HG03457 (cell line): ENCODE data around the gene MRPL16.

Experiments used
- ATAC-seq: cut with Tn5 transposase; IDR thresholded peaks from one replicate; pipeline ENCODE4 v1.9.1; 2021; ENCODE audit warnings: moderate number of reproducible peaks; ENCODE audit not compliant: unreplicated experiment

Gene MRPL16

DNA sequence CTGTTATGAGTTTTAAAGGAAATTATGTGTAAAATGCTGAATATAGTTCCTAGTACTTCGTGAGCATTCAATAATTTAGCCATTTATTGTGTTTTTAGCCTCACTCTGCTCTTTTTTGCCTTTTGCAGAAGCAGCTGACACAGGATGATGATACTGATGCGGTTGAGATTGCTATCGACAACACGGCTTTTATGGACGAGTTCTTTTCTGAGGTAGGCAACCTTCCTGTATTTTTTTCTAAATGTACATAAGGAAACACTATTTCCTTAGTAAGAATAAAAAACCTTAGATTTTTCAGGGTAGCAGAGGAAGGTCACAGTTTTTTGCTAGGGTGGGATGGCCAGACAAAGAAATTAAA, 37.5 kb downstream of the MRPL16 start:
- ATAC-seq, result no peak

DNA sequence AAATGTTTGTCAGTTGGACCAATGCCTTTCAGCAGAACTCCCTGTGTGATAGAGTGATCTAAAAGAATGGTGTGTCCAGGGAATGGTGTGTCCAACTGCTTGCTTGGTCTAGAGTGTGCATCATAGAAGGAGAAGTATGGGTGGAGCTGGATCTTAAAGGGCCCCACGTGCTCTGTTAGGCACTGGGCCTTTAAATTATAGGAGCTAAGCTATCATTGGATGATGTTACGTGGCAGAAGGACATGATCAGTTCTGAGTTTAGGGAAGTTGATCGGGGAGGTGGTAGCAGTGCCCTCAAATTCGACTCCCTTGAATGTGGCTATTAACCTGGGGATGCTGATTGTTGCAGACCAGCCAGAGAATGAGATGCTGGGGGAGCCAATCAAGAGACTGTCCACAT, 39.0 kb downstream of the MRPL16 start:
- ATAC-seq, result no peak

DNA sequence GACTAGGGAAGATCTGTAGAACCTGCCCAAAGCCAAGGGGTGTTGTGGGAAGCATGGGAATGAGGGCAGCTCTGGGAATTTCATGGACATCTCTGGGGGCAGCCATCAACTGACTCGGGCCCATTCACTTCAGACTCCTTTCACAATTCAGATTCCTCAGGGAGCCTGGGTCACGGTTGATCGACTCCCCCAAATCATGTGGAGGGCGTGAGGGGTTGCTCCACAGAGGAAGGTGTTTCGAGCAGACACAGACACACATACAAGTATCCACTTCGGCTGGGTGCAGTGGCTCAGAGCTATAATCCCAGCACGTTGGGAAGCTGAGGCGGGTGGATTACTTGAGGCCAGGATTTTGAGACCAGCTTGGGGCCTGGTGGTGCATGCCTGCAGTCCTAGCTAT, 39.7 kb downstream of the MRPL16 start:
- no peak for ATAC-seq

DNA sequence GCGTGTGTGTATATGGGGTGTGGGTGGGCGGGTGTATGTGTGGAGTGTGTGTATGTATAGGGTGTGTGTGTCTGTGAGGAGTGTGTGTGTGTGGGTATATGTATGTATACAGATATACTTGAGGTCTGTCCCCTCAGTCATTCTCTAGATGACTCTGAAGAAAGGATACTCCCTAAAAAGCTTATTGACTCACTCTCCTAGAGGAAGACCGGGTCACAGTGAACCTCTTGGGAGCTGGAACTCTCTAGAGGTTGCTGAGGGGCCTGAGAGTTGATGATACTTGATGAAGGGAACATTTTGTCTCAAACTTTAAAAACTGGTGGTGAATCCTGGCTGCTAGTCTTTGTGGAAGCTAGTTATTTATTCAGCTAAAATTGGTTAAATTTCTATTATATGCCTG, 40.3 kb downstream of the MRPL16 start:
- no peak for ATAC-seq

DNA sequence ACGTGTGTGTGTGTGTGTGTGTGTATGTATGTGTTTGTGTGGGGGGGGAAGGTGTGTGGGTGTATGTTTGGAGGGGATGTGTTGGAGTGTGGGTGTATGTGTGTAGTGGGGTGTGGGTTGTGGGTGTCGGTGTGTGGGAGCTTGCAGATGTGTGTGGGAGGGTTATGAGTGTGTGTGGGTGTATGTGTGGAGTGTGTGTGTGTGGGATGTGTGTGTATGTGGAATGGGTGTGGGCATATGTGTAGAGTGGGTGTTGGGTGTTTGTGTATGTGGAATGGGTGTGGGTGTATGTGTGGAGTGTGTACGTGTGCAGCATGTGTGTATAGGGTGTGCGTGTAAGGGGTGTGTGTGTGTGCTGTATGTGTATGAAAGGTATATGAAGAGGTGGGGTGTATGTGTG, 40.8 kb downstream of the MRPL16 start:
- ATAC-seq, result no peak

DNA sequence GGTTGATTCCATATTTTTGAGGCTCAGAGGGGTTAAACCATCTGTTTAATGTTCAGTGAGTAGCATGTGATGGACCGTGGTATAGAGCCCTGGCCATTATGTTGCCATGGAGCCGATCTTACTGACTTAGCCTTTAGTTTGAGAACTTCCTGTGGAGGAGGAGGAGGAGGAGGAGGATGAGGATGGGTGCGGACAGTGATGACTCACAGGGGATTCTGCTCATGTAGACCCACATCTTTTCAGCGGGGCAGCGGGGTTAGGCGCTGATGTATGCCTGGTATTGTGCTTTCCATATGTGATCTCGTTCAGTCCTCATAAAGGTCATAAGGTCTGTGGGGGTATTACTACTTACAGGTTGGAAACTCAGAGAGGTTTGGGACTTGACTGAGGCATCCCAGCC, 41.5 kb downstream of the MRPL16 start:
- ATAC-seq, result no peak

DNA sequence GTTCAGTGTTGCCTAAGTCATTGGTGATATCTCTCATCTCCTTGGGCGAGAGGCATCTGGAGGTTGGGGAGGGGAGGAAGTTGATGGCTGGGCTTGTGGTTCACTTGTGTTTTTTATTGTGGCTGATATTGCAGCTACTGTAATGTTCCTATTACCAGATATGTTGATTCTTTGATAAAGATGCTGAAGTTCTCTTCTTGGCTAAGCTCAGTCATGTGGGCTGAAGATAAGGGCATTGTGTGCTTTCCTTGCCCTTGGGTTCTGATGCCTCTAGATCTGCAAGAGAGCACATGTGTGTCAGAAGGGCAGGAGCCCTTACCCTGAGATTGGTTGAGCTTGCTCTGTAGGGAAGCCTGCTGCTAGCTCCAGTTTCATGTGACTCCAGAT, 43.4 kb downstream of the MRPL16 start:
- ATAC-seq, result no peak

DNA sequence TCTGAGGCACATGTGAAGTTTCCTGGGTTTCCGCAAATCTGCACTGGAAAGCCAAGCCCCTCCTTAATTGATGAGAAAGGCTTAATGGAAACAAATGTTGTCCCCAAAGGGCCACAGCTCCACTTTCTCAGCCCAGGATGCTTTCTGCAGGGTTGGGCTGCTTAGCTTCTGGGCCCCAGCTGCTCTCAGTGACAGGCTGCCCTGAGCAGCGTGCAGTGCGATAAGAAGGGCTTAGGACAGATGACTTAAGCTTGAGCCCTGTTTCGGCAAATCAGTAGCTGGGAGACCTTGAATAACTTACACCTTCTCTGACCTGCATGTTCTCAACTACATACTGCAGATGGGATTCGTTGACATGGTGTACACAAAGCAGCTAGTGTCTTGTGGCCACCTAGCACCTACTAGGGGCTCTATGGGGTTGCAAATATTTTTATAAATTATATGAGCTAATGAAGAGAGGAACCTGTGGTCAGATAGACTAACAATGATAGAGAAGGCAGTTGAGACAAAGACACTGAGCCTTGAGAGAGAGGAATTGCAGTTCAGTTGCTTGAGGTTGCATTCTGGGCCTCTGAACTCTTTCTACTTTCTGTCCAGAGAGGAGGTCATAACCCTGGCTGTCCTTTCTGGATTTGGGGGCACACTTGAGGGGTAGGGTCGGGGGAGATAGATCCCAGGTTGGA, 43.9 kb downstream of the MRPL16 start:
- ATAC-seq, result no peak

DNA sequence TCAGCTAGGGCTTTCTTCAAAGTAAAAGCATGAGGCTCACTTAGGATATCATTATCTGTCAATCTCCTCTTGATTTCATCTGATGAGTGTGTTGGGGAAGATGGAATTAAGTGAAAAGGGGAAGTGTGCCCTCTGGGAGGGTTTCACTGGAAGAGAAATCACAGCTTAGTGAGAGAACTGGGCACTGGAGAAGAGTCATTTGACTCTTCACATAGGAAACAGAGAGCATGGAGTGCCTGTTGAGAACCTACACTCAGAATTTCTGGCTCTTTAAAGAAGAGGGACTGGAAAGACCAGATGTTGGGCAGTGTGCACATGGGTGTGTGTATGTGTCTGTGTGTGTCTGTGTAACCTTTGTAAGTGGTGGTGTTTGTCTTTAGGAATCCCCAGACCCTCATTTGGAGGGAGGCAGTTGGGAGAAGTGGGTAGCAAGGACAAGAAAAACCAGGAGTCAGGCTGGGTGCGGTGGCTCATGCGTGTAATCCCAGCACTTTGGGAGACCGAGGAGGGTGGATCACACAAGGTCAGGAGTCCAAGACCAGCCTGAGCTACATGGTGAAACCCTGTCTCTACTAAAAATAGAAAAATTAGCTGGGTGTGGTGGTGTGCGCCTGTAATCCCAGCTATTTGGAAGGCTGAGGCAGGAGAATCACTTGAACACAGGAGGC, 45.4 kb downstream of the MRPL16 start:
- no peak for ATAC-seq

DNA sequence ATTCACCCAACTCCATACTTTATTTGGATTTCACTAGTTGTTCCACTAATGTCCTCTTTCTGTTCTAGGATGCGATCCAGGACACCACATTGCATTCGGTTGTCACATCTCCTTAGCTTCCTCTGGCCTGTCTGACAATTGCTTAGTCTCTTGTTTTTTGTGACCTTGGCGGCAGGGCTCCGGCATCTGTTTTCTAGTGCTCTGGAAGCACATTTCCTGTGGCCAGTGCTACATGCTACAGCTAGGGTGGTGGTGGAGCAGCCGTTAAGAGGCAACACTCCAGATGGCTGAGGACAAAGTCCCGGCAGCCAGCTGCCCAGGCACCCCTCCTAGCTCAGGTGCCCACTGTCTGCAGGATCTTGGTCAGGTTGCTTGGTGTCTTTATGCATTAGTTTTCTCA, 48.6 kb downstream of the MRPL16 start:
- no peak for ATAC-seq

DNA sequence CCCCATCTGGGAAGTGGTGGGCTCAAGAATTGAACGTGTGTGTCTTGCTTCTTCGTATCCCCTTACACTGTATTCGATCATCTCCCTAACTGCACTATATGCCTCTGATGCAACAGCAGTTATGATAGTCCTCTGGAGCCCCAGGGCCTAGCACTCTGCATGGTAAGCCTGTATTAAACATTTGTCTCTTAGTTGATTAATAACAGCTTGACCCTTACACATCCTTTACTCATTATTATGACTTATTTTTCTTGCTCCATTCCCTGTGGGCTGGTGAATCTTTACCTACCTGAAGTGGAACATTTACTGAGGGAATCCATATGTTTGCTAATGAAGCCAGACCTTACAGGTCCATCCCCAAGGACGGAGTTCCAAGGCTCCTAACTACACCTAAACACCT, 49.8 kb downstream of the MRPL16 start:
- no peak for ATAC-seq

DNA sequence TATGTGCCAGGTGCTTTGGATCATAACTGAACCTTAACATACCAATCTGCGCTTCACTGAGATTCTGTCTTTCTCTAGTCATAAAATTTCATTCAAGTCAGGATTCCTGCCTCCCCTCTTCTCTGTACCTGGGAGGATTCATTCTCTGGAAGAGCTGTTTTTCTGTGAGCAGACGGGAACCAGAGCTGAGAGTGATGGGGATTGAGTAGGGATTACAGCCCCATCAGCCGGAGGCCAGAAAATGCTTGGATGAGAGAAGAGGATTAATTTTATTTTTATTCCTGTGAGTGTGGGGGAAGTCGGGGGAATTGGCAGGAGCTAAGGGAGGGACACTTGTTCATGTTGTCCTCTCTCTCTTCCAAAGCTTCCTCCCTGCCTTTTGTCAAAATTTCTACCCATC, 50.7 kb downstream of the MRPL16 start:
- ATAC-seq, result no peak

DNA sequence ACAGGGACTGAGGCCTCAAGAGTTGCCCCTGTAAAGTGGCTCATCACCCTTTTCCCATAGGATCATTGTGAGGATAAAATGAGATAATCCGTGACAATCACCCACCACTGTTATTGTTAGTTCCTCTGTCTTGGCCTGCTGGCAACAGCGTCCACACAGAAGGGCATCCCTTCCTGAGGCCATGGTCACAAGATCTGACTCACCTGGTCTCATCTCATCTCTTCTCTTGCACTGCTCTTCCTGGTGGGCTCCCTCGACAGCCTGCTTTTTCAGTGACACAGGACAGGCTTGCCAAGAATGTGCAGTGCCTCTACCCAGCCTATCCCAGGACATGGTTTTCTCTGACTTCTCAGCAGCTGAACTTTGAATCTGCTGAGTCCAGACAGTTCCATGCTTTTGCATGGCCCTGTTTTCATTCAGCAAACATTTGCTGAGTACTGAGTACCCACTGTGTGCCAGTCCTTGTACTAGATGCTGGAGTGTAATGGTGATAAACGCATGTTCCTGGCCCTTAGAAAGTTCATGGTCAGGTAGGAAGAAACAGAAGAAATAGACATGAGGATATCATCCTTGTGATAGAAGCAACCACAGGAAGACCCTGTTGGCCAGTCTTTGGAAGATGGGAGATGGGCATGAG, 52.1 kb downstream of the MRPL16 start:
- no peak for ATAC-seq

DNA sequence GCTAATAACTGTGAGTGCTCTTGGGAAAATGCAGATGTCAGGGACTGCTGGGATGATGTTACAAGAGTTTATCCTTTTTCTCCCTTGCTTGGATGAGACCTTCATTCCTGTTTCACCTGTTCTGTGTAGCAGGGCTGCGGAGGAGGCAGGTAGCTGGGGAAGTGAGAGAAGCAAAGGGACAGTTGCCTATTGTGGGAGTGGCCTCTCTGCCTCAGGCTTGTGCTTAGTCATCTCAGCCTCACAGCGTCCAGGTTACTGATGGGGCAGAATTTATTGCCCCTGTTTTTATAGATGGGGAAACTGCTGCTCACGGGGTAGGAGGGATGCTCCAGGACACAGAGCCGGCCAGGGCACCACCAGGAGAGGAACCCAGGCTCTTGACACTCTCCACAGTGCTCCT, 53.7 kb downstream of the MRPL16 start:
- no peak for ATAC-seq

DNA sequence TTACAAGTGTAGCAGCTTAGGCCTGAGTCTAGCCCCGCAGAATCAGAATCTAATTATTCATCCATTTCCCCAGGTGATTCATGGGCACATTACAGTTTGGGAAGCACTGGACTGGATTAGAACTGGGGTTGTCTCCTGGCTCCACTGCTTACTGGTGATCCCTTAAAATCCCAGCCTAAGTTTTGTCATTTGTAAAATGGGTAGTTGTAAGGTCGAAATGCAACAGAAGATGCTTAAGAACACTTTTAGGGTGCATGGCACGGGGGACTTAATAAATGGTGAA, 54.1 kb downstream of the MRPL16 start:
- no peak for ATAC-seq
